HG02970 (cell line): Measurements from ENCODE around the gene SLC22A23.
"Not testable (repeated sequence)": the region's sequence is repeated elsewhere in the genome, so short reads cannot be mapped to it uniquely, and the experiment has no call there.

Experiments used
- ATAC-seq: cut with Tn5 transposase; IDR thresholded peaks from one replicate; pipeline ENCODE4 v1.9.1; 2021; ENCODE audit warnings: mild to moderate bottlenecking, moderate library complexity, moderate number of reproducible peaks; ENCODE audit not compliant: unreplicated experiment, low FRiP score

The SLC22A23 gene

GRCh38 chr6:3259491-3259958 is 197.3 kb downstream of the SLC22A23 start:
- ATAC-seq = peak; percentile 10

- peak; percentile 75 for ATAC-seq
Measured at GRCh38 chr6:3258720-3259490, 197.9 kb downstream of the SLC22A23 start, which contains the start of gene PSMG4. Gene PSMG4, plus strand, starts transcription at chr6:3258947. Its CDS starts 76 bp downstream, at chr6:3259023.

GRCh38 chr6:3258201-3258600 is 198.6 kb downstream of the SLC22A23 start:
- no peak for ATAC-seq

GRCh38 chr6:3253597-3253961 is 203.3 kb downstream of the SLC22A23 start:
- ATAC-seq = no peak

- no peak for ATAC-seq
Measured at GRCh38 chr6:3252861-3253596, 203.8 kb downstream of the SLC22A23 start.

- ATAC-seq = no peak
Measured at GRCh38 chr6:3252369-3252768, 204.5 kb downstream of the SLC22A23 start.

GRCh38 chr6:3251462-3252314 is 205.2 kb downstream of the SLC22A23 start:
- ATAC-seq = no peak

GRCh38 chr6:3250231-3250675 is 206.6 kb downstream of the SLC22A23 start:
- no peak for ATAC-seq

- no peak for ATAC-seq
Measured at GRCh38 chr6:3249821-3250220, 207.0 kb downstream of the SLC22A23 start.

- no peak for ATAC-seq
Measured at GRCh38 chr6:3247255-3248146, 209.3 kb downstream of the SLC22A23 start.

GRCh38 chr6:3245216-3245615 is 211.6 kb downstream of the SLC22A23 start:
- ATAC-seq = no peak

- not testable (repeated sequence) for ATAC-seq
Measured at GRCh38 chr6:3244832-3245161, 212.1 kb downstream of the SLC22A23 start.

- ATAC-seq = no peak
Measured at GRCh38 chr6:3244003-3244831, 212.6 kb downstream of the SLC22A23 start.

GRCh38 chr6:3242768-3243167 is 214.1 kb downstream of the SLC22A23 start:
- no peak for ATAC-seq

GRCh38 chr6:3241745-3242144 is 215.1 kb downstream of the SLC22A23 start:
- ATAC-seq = not testable (repeated sequence)

GRCh38 chr6:3240595-3240994 is 216.3 kb downstream of the SLC22A23 start:
- ATAC-seq = no peak

- no peak for ATAC-seq
Measured at GRCh38 chr6:3239110-3239830, 217.6 kb downstream of the SLC22A23 start.
